PC-3 (cell line): ENCODE data around the gene NLRP1. TPM values are rescaled to one million over a fixed set of nuclear protein-coding genes. Genes with fewer than 3 reads are reported as not detected.

Experiments
- ATAC-seq: fragments of 200-7000 bp; cut with Tn5 transposase; 2 replicates; pipeline ENCODE4 v1.9.1; 2020; ENCODE audit warnings: mild to moderate bottlenecking, moderate library complexity
- BruUV-seq: library from RNA; stranded (reverse); fragments of 400-500 nt; replicated peaks from 2 replicates; lab custom pipeline; 2021; lab: Mats Ljungman, UMichigan
- CTCF ChIA-PET: fragments of 300-600 bp; sonication (Branson Sonifier 250); formaldehyde crosslinking; loops from one replicate; lab custom pipeline; 2022; ENCODE audit warnings: antibody characterized with exemption; lab: Charles Lee
- POLR2A ChIA-PET: fragments of 300-600 bp; sonication (Branson Sonifier 250); formaldehyde crosslinking; loops from one replicate; lab custom pipeline; 2022; ENCODE audit warnings: antibody characterized with exemption; ENCODE audit not compliant: unreplicated experiment; lab: Charles Lee
- DNase-seq: peaks from one replicate; pipeline ENCODE4 v3.0.0-alpha.2; 2015
- H2AFZ ChIP-seq: fragments of 300-600 bp; sonication (generic); 2 replicates; pipeline ENCODE4 v1.6.0; 2016; ENCODE audit warnings: antibody characterized with exemption, low read length
- H3F3A ChIP-seq: fragments of 300-600 bp; sonication (generic); one replicate; pipeline ENCODE4 v1.6.0; 2017; ENCODE audit warnings: antibody characterized with exemption, low read length, control low read depth, mild to moderate bottlenecking; ENCODE audit not compliant: unreplicated experiment
- H3K27ac ChIP-seq: fragments of 300-600 bp; sonication (generic); 2 replicates; pipeline ENCODE4 v1.5.1; 2016; ENCODE audit warnings: mild to moderate bottlenecking, low read length
- H3K27me3 ChIP-seq: fragments of 300-600 bp; sonication (generic); 2 replicates; pipeline ENCODE4 v1.6.1; 2016; ENCODE audit warnings: low read length, mixed read lengths
- H3K36me3 ChIP-seq: fragments of 300-600 bp; sonication (generic); 2 replicates; pipeline ENCODE4 v1.6.1; 2016; ENCODE audit warnings: low read depth, mixed run types, low read length, mixed read lengths
- H3K4me1 ChIP-seq: fragments of 300-600 bp; sonication (generic); 2 replicates; pipeline ENCODE4 v1.5.1; 2016; ENCODE audit warnings: low read length; ENCODE audit not compliant: insufficient read depth
- H3K4me2 ChIP-seq: fragments of 300-600 bp; sonication (generic); 2 replicates; pipeline ENCODE4 v1.6.0; 2016; ENCODE audit warnings: low read length
- H3K4me3 ChIP-seq: fragments of 300-600 bp; sonication (generic); 2 replicates; pipeline ENCODE4 v1.5.1; 2016; ENCODE audit warnings: mild to moderate bottlenecking, low read length, mixed read lengths
- H3K79me2 ChIP-seq: fragments of 300-600 bp; sonication (generic); 2 replicates; pipeline ENCODE4 v1.6.1; 2017; ENCODE audit warnings: low read length, mixed read lengths
- H3K9ac ChIP-seq: fragments of 300-600 bp; sonication (generic); 2 replicates; pipeline ENCODE4 v1.6.0; 2016; ENCODE audit warnings: mild to moderate bottlenecking, low read length
- H3K9me2 ChIP-seq: fragments of 300-600 bp; sonication (generic); replicated peaks from 2 replicates; pipeline ENCODE4 v1.6.1; 2016; ENCODE audit warnings: mixed run types, low read length, mixed read lengths
- H3K9me3 ChIP-seq: fragments of 300-600 bp; sonication (generic); 2 replicates; pipeline ENCODE4 v1.6.1; 2016; ENCODE audit warnings: low read length, mixed read lengths
- H4K20me1 ChIP-seq: fragments of 300-600 bp; sonication (generic); 2 replicates; pipeline ENCODE4 v1.6.1; 2016; ENCODE audit warnings: low read length, mixed read lengths
- EZH2 ChIP-seq: fragments of 300-600 bp; sonication (generic); IDR thresholded peaks from one replicate; pipeline ENCODE4 v1.6.1; 2017; ENCODE audit warnings: antibody characterized with exemption, mild to moderate bottlenecking, low read length; ENCODE audit not compliant: unreplicated experiment
- EZH2phosphoT487 ChIP-seq: fragments of 300-600 bp; sonication (generic); IDR thresholded peaks from 2 replicates; pipeline ENCODE4 v1.6.1; 2018; ENCODE audit warnings: mild to moderate bottlenecking, antibody characterized with exemption, low read length, borderline replicate concordance
- intact Hi-C: fragments of 100-400 bp; cut with micrococcal nuclease; formaldehyde crosslinking; loops from 2 replicates; pipeline ENCODE4 v1.9.0; 2023
- total RNA-seq: library from RNA; depleted of rRNA; stranded (reverse); fragments of >200 nt; gene quantifications from 2 replicates; pipeline ENCODE4 v1.2.3, GENCODE V29; 2014
- TF ChIP-seq, protein P1 (sequence below): fragments of 300-600 bp; sonication (generic); conservative IDR thresholded peaks from 2 replicates; pipeline ENCODE4 v1.5.1; 2017; ENCODE audit warnings: antibody characterized with exemption, low read depth, mild to moderate bottlenecking, low read length

The NLRP1 gene
- total RNA-seq, 1 experiment from 2014 or later, result 1.8 TPM

GRCh38 chr17:5571281-5571680, 13.0 kb downstream of the NLRP1 start:
- Histone ChIP-seq H4K20me1 (no peaks in the 10 kb centered on the region), H3K9me3 (no peaks in the 10 kb centered on the region), H3K9me2 (no peaks in the 10 kb centered on the region), H3K4me2 (no peak overlapping the region), H3K27ac (no peak overlapping the region), H3K4me1 (no peaks in the 10 kb centered on the region), H2AFZ (no peak overlapping the region), H3K27me3 (no peaks in the 10 kb centered on the region), H3K36me3 (no peaks in the 10 kb centered on the region), H3K9ac (no peak overlapping the region), H3K4me3 (no peak overlapping the region), H3K79me2 (no peaks in the 10 kb centered on the region), H3F3A (no peaks in the 10 kb centered on the region)
- CTCF ChIA-PET, result no interaction called here
- DNase-seq (no peak), ATAC-seq (no peak)
- no peak for TF ChIP-seq EZH2
- intact Hi-C loops, result no loop called here
- no TSS peak for BruUV-seq
- POLR2A ChIA-PET, result no interaction called here

DNA sequence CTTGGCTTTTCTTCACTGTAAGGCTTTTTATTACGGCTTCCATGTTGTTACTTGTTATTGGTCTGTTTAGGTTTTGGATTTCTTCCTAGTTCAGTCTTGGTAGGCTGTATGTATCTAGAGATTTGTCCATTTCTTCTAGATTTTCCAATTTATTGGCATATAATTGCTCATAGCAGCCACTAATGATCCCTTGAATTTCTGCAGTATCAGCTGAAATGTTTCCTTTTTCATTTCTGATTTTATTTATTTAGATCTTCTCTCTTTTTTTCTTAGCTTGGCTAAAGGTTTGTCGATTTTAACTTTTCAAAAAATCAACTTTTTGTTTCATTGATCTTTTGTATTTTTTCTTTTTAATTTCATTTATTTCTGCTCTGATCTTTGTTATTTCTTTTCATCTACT, 18.5 kb downstream of the NLRP1 start:
- intact Hi-C loops, result no loop called here
- H4K20me1 ChIP-seq, result no peaks in the 10 kb centered on the region
- ChIA-PET POLR2A (no interaction called here), CTCF (no interaction called here)
- H3K9me3 ChIP-seq, result no peaks in the 10 kb centered on the region
- no peaks in the 10 kb centered on the region for H3K36me3 ChIP-seq
- H3K27ac ChIP-seq, result no peak overlapping the region
- TF ChIP-seq, protein P1, sequence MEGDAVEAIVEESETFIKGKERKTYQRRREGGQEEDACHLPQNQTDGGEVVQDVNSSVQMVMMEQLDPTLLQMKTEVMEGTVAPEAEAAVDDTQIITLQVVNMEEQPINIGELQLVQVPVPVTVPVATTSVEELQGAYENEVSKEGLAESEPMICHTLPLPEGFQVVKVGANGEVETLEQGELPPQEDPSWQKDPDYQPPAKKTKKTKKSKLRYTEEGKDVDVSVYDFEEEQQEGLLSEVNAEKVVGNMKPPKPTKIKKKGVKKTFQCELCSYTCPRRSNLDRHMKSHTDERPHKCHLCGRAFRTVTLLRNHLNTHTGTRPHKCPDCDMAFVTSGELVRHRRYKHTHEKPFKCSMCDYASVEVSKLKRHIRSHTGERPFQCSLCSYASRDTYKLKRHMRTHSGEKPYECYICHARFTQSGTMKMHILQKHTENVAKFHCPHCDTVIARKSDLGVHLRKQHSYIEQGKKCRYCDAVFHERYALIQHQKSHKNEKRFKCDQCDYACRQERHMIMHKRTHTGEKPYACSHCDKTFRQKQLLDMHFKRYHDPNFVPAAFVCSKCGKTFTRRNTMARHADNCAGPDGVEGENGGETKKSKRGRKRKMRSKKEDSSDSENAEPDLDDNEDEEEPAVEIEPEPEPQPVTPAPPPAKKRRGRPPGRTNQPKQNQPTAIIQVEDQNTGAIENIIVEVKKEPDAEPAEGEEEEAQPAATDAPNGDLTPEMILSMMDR, result no peak
- TF ChIP-seq EZH2 (no peak), EZH2phosphoT487 (no peak)
- H3K27me3 ChIP-seq, result no peaks in the 10 kb centered on the region
- H3K79me2 ChIP-seq, result no peaks in the 10 kb centered on the region
- H3K9me2 ChIP-seq, result no peaks in the 10 kb centered on the region
- no peak overlapping the region for H3K4me3 ChIP-seq
- no peaks in the 10 kb centered on the region for H3F3A ChIP-seq
- H2AFZ ChIP-seq, result no peak overlapping the region
- H3K4me2 ChIP-seq, result no peak overlapping the region
- ATAC-seq (no peak), DNase-seq (no peak)
- H3K9ac ChIP-seq, result no peak overlapping the region
- no peaks in the 10 kb centered on the region for H3K4me1 ChIP-seq
- BruUV-seq, result no TSS peak

- no TSS peak for BruUV-seq
- Histone ChIP-seq H3K36me3 (no peaks in the 10 kb centered on the region), H3F3A (no peaks in the 10 kb centered on the region)
Measured at GRCh38 chr17:5563456-5563855, 20.9 kb downstream of the NLRP1 start.

More at GRCh38 chr17:5563456-5563855, 20.9 kb downstream of the NLRP1 start:
- H3K27ac ChIP-seq, result no peak overlapping the region
- ChIA-PET CTCF (no interaction called here), POLR2A (no interaction called here)
- no peaks in the 10 kb centered on the region for H3K79me2 ChIP-seq
- intact Hi-C loops, result no loop called here
- ATAC-seq (no peak), DNase-seq (no peak)
- H3K27me3 ChIP-seq, result no peaks in the 10 kb centered on the region
- no peaks in the 10 kb centered on the region for H3K9me2 ChIP-seq
- H2AFZ ChIP-seq, result no peak overlapping the region
- no peaks in the 10 kb centered on the region for H3K4me1 ChIP-seq
- no peaks in the 10 kb centered on the region for H4K20me1 ChIP-seq
- no peak overlapping the region for H3K4me2 ChIP-seq
- no peak overlapping the region for H3K9ac ChIP-seq
- TF ChIP-seq EZH2 (no peak), EZH2phosphoT487 (no peak)
- TF ChIP-seq, protein P1, result no peak
- no peak overlapping the region for H3K4me3 ChIP-seq
- H3K9me3 ChIP-seq, result no peaks in the 10 kb centered on the region
